Keratinocyte (primary cell): ENCODE results near the gene LMNTD2. TPM values are rescaled to one million over a fixed set of nuclear protein-coding genes. Genes with fewer than 3 reads are reported as not detected.

ENCODE experiments used
- DNase-seq: peaks from one replicate; pipeline ENCODE4 v3.0.0-alpha.2; 2011; ENCODE audit warnings: low read depth, missing footprints, low spot score
- FAIRE-seq: peaks from 2 replicates; lab custom pipeline; 2011; peaks lifted over from hg19 to GRCh38; lab: Jason Lieb, UNC
- H2AFZ ChIP-seq: 2 replicates; pipeline ENCODE4 v1.6.0; 2012; ENCODE audit warnings: low read length, control low read depth, inconsistent platforms; ENCODE audit not compliant: control insufficient read depth
- H3K27ac ChIP-seq: 2 replicates; pipeline ENCODE4 v1.5.1; 2011; ENCODE audit warnings: low read length; ENCODE audit not compliant: control insufficient read depth, insufficient read depth
- H3K27me3 ChIP-seq: 3 replicates; pipeline ENCODE4 v1.6.0; 2011; ENCODE audit warnings: low read length; ENCODE audit not compliant: control insufficient read depth, insufficient read depth; ENCODE audit errors: extremely low read depth
- H3K36me3 ChIP-seq, 2 experiments: 2 replicates in 1 of 2; 3 replicates in 1 of 2; pipeline ENCODE4 v1.5.1; 2011; ENCODE audit warnings: low read length in 2 of 2, mild to moderate bottlenecking in 1 of 2; ENCODE audit not compliant: control insufficient read depth in 2 of 2, insufficient read depth in 2 of 2; ENCODE audit errors: extremely low read depth in 1 of 2
- H3K4me1 ChIP-seq: 3 replicates; pipeline ENCODE4 v1.5.1; 2011; ENCODE audit warnings: low read length; ENCODE audit not compliant: control insufficient read depth, insufficient read depth; ENCODE audit errors: extremely low read depth
- H3K4me2 ChIP-seq: 3 replicates; pipeline ENCODE4 v1.6.0; 2011; ENCODE audit warnings: low read depth, low read length; ENCODE audit not compliant: control insufficient read depth, insufficient read depth; ENCODE audit errors: extremely low read depth
- H3K4me3 ChIP-seq, 3 experiments: fragments of 200-600 bp in 1 of 3; sonication (generic) in 1 of 3; 2 replicates in 2 of 3; 3 replicates in 1 of 3; pipeline ENCODE4 v1.5.1; 2011 to 2016; ENCODE audit warnings: low read length in 3 of 3, mild to moderate bottlenecking in 3 of 3, control low read depth in 2 of 3, inconsistent platforms in 1 of 3, low read depth in 1 of 3, mixed read lengths in 1 of 3, mixed run types in 1 of 3, moderate library complexity in 1 of 3; ENCODE audit not compliant: control insufficient read depth in 2 of 3, insufficient read depth in 2 of 3; ENCODE audit errors: extremely low read depth in 1 of 3
- H3K79me2 ChIP-seq: 2 replicates; pipeline ENCODE4 v1.6.0; 2012; ENCODE audit warnings: low read length; ENCODE audit not compliant: control insufficient read depth, insufficient read depth
- H3K9ac ChIP-seq: 3 replicates; pipeline ENCODE4 v1.6.0; 2011; ENCODE audit warnings: low read length; ENCODE audit not compliant: control insufficient read depth, insufficient read depth; ENCODE audit errors: extremely low read depth
- H3K9me1 ChIP-seq: 3 replicates; pipeline ENCODE4 v1.6.0; 2011; ENCODE audit warnings: low read length; ENCODE audit not compliant: control insufficient read depth, insufficient read depth; ENCODE audit errors: extremely low read depth
- H3K9me3 ChIP-seq: 2 replicates; pipeline ENCODE4 v1.5.1; 2012; ENCODE audit warnings: low read depth, low read length; ENCODE audit not compliant: control insufficient read depth
- H4K20me1 ChIP-seq: 3 replicates; pipeline ENCODE4 v1.6.0; 2011; ENCODE audit warnings: low read length; ENCODE audit not compliant: control insufficient read depth, insufficient read depth; ENCODE audit errors: extremely low read depth
- CTCF ChIP-seq, 3 experiments: IDR thresholded peaks in 1 of 3; conservative IDR thresholded peaks in 1 of 3; optimal IDR thresholded peaks in 1 of 3; 2 replicates in 2 of 3; 3 replicates in 1 of 3; pipeline versions ENCODE3 to v1.5.1; 2011; ENCODE audit warnings: low read length in 3 of 3, mild to moderate bottlenecking in 3 of 3, moderate library complexity in 2 of 3, control low read depth in 1 of 3, inconsistent platforms in 1 of 3; ENCODE audit not compliant: insufficient read depth in 2 of 3; ENCODE audit errors: extremely low read depth in 1 of 3
- EZH2 ChIP-seq: IDR thresholded peaks from one replicate; pipeline ENCODE4 v1.6.1; 2012; ENCODE audit warnings: inconsistent platforms, mild to moderate bottlenecking, low read length, moderate library complexity
- dilution Hi-C: fragments of 300-500 bp; cut with MboI; formaldehyde crosslinking; loops from one replicate; pipeline ENCODE4 v1.7.0; 2020; ENCODE audit warnings: low sequenced_read_pairs; ENCODE audit not compliant: extremely low pct_ligation_motif_present
- polyA plus RNA-seq, 5 experiments: library from polyadenylated mRNA; depleted of rRNA in 3 of 5; stranded (reverse) in 3 of 5; stranded (forward) in 1 of 5; unstranded in 1 of 5; fragments of >200 nt; gene quantifications; 1 replicate in 1 of 5; 2 replicates in 3 of 5; 3 replicates in 1 of 5; pipeline versions ENCODE4 v1.2.1 to v1.2.3, GENCODE V29; 2011 to 2012; ENCODE audit warnings: missing spikeins in 2 of 5, low read depth in 1 of 5, low replicate concordance in 1 of 5

LMNTD2 gene
- polyA plus RNA-seq, 1 donor (not counting 4 experiments of a cell fraction or from before 2014, with no cell fraction given), result 1.2 TPM

DNA sequence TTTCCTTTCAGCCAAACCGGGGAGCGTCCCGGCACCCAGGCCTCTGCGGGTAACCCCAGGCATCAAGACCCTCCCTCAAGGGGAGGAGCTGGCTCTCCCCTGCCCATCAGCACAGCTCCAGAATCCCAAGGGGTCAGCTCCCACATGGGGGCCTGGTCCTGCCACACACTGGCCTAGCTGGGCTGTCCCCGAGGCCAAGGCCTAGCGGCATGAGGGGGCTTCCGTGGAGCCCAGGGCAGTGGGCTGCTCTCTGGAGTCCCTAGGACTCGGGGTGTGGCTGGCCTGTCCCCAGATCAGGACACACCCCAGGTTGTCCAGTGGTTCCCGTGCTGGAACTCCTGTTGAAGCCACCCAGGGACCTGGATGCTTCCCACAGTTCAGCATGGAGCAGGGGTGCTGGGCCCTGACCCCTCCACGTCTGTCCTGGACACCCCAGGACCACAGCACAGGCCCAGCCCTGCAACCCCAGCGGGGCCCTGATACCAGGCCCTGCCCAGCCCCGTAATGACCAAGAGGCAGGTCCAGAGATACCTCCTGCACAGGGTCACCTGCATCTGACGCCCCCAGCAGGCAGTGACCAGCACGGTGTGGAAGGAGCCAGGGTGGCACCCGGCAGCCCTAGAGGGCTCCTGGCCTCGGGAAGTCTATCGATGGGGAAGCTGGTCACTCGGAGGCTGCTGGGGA, 30.7 kb downstream of the LMNTD2 start:
- Histone ChIP-seq H3K4me1 (peaks cover 12% of the 10 kb centered on the region), H3K4me2 (no peak overlapping the region), H3K9me1 (no peaks in the 10 kb centered on the region), H3K79me2 (peaks cover 31% of the 10 kb centered on the region), H3K9ac (no peak overlapping the region), H3K9me3 (no peaks in the 10 kb centered on the region), H4K20me1 (peaks cover 22% of the 10 kb centered on the region), H2AFZ (no peak overlapping the region), H3K27ac (no peak overlapping the region), H3K4me3 (no peak overlapping the region), H3K36me3 (peaks cover 17 to 27% of the 10 kb centered on the region in 2 experiments), H3K27me3 (no peaks in the 10 kb centered on the region)
- FAIRE-seq, result no peak
- no peak for TF ChIP-seq CTCF (optimal IDR thresholded peaks at IDR 0.05 in 1 of 3, IDR thresholded peaks at IDR 0.05 in 1 of 3, conservative IDR thresholded peaks at IDR 0.05 in 1 of 3; ENCODE audit: extremely low read depth in 1 of 3, insufficient read depth in 2 of 3, low read length in 3 of 3)
- TF ChIP-seq EZH2, result no peak
- no peak for DNase-seq
- dilution Hi-C loops, result no loop called here

DNA sequence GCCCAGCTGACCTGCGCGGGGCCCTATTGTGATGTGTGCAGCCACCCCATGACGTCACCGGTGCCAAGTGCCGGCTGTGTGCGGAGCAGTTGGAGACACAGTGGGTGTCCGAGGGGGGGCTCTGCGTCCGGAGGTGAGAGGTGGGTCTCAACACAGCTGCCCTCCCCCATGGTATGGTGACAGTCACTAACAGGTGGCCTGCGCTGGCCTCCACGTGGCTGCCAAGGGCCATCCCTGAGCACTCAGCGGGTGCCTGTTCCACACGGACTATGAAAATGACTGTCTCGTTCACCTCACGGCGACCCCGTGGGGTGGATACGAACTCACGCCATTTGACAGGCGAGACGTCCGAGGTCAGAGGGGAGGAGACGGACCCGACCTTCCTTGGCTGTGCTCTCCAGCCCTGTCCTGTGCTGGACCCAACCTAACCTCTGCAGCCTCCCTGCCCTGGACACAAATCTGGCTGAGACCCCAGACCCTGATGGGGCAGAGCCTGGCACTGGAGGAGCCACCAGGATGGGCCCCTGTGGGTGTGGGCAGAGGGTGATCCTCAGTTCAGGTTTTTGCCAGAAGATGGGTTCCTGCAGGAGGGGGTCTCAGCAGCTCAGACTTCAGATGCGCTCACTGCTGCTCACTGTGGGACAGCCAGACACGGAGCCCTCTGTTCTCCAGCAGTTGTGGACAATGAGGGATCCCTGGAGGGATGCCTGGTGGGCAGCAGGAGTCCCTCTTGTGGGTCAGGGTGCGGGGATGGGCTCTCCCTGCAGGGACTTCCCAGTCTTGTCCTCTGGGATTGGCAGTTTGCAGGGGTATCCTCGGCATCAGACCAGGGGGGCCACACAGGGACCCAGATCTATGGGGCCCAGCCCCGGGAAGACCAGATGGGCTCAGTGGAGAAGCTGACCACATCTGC, 31.5 kb downstream of the LMNTD2 start:
- H3K79me2 ChIP-seq, result peaks cover 25% of the 10 kb centered on the region
- no peak overlapping the region for H3K4me2 ChIP-seq
- FAIRE-seq, result no peak
- TF ChIP-seq CTCF (optimal IDR thresholded peaks at IDR 0.05 in 1 of 3, IDR thresholded peaks at IDR 0.05 in 1 of 3, conservative IDR thresholded peaks at IDR 0.05 in 1 of 3; ENCODE audit: extremely low read depth in 1 of 3, insufficient read depth in 2 of 3, low read length in 3 of 3) (no peak), EZH2 (no peak)
- no peaks in the 10 kb centered on the region for H3K9me1 ChIP-seq
- H3K36me3 ChIP-seq, result peaks cover 17 to 27% of the 10 kb centered on the region in 2 experiments
- H3K27me3 ChIP-seq, result no peaks in the 10 kb centered on the region
- no peak for DNase-seq
- no peak overlapping the region for H3K27ac ChIP-seq
- H3K9ac ChIP-seq, result no peak overlapping the region
- H3K4me1 ChIP-seq, result peaks cover 7% of the 10 kb centered on the region
- H3K9me3 ChIP-seq, result no peaks in the 10 kb centered on the region
- H4K20me1 ChIP-seq, result peaks cover 19% of the 10 kb centered on the region
- dilution Hi-C loops, result no loop called here
- H2AFZ ChIP-seq, result no peak overlapping the region
- H3K4me3 ChIP-seq, result no peak overlapping the region
